Measurements from ENCODE around the gene HNF1B. TPM values are rescaled to one million over a fixed set of nuclear protein-coding genes. Genes with fewer than 3 reads are reported as not detected.

The HNF1B gene, protein sequence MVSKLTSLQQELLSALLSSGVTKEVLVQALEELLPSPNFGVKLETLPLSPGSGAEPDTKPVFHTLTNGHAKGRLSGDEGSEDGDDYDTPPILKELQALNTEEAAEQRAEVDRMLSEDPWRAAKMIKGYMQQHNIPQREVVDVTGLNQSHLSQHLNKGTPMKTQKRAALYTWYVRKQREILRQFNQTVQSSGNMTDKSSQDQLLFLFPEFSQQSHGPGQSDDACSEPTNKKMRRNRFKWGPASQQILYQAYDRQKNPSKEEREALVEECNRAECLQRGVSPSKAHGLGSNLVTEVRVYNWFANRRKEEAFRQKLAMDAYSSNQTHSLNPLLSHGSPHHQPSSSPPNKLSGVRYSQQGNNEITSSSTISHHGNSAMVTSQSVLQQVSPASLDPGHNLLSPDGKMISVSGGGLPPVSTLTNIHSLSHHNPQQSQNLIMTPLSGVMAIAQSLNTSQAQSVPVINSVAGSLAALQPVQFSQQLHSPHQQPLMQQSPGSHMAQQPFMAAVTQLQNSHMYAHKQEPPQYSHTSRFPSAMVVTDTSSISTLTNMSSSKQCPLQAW
- total RNA-seq, result not detected in 2 replicates
- not detected in 2 replicates for polyA plus RNA-seq
- not detected in 2 replicates for polyA plus RNA-seq (2011; cell fraction: cytosol; rRNA removed)
- not detected in 2 replicates for polyA plus RNA-seq (2011; cell fraction: nucleus; rRNA removed)
- polyA plus RNA-seq (2012), result not detected in 2 replicates
- not detected in 2 replicates for polyA minus RNA-seq
- polyA minus RNA-seq (2011; cell fraction: cytosol; rRNA and poly(A)+ RNA removed), result not detected
- polyA minus RNA-seq (2011; cell fraction: nucleus; rRNA and poly(A)+ RNA removed), result not detected in 2 replicates
- Bru-seq, nascent RNA, result not detected
- percentile 2 among the genes with signal in this experiment for BruChase-seq, experiment 1, labeled RNA remaining after a 6-hour chase
- not detected for BruChase-seq, experiment 2, labeled RNA remaining after a 2-hour chase
- long read RNA-seq, result 0 reads

GRCh38 chr17:37744961-37745800, at the start of gene HNF1B:
TSS of gene HNF1B (minus strand) at chr17:37745059. CDS start at chr17:37744884, 175 bp downstream.
- H2AFZ ChIP-seq (ENCODE audit: low read depth, low read length), result no peak within 1 kb of the TSS
- H3K4me2 ChIP-seq (ENCODE audit: insufficient read depth, low read length), result no peak within 1 kb of the TSS
- no peak within 1 kb of the TSS for H3K27ac ChIP-seq (ENCODE audit: insufficient read depth, low read depth, low read length)
- no peaks in the 10 kb centered on the region for H3K36me3 ChIP-seq (ENCODE audit: control insufficient read depth in 2 of 2, extremely low read depth in 1 of 2, insufficient read depth in 2 of 2, low read length in 2 of 2)
- no peaks in the 10 kb centered on the region for H3K9me1 ChIP-seq (replicated peaks; ENCODE audit: control insufficient read depth, extremely low read depth, insufficient read depth, low read length)
- dilution Hi-C loops (cut with MboI; ENCODE audit: extremely low pct_ligation_motif_present, low sequenced_read_pairs) (no loop called here), intact Hi-C loops (cut with micrococcal nuclease) (no loop called here)
- no peak for TF ChIP-seq MYC (IDR thresholded peaks at IDR 0.05; ENCODE audit: low read depth, low read length)
- no peak for TF ChIP-seq POLR2A (IDR thresholded peaks at IDR 0.05; ENCODE audit: low read depth, low read length)
- TF ChIP-seq, protein P1, sequence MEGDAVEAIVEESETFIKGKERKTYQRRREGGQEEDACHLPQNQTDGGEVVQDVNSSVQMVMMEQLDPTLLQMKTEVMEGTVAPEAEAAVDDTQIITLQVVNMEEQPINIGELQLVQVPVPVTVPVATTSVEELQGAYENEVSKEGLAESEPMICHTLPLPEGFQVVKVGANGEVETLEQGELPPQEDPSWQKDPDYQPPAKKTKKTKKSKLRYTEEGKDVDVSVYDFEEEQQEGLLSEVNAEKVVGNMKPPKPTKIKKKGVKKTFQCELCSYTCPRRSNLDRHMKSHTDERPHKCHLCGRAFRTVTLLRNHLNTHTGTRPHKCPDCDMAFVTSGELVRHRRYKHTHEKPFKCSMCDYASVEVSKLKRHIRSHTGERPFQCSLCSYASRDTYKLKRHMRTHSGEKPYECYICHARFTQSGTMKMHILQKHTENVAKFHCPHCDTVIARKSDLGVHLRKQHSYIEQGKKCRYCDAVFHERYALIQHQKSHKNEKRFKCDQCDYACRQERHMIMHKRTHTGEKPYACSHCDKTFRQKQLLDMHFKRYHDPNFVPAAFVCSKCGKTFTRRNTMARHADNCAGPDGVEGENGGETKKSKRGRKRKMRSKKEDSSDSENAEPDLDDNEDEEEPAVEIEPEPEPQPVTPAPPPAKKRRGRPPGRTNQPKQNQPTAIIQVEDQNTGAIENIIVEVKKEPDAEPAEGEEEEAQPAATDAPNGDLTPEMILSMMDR (IDR thresholded peaks at IDR 0.05; ENCODE audit: extremely low read depth in 1 of 2, insufficient read depth in 1 of 2, low read depth in 1 of 2, low read length in 2 of 2), result no peak
- no peak for TF ChIP-seq FOS (IDR thresholded peaks at IDR 0.05; ENCODE audit: borderline replicate concordance, insufficient read depth, low read length)
- no peak for TF ChIP-seq GATA2 (IDR thresholded peaks at IDR 0.05; ENCODE audit: insufficient read depth, insufficient read length, low read depth, low read length)
- TF ChIP-seq JUN (IDR thresholded peaks at IDR 0.05; ENCODE audit: borderline replicate concordance, insufficient read depth, insufficient read length, low read depth), result no peak
- TF ChIP-seq POLR2AphosphoS5 (IDR thresholded peaks at IDR 0.05; ENCODE audit: insufficient read depth, low read depth, low read length), result no peak
- TF ChIP-seq EZH2 (IDR thresholded peaks at IDR 0.05; ENCODE audit: borderline replicate concordance, low read depth, low read length, severe bottlenecking), result peak; percentile 10
- no peak for DNase-seq (ENCODE audit: low read depth, low spot score)
- CTCF ChIA-PET, result interaction anchor here (0.8 to 1.2 kb wide), 3 partner anchors 23 to 25 kb away, joined by 3 to 5 read pairs (median 4); no protein-coding TSS in a partner anchor
- no peaks in the 10 kb centered on the region for H3K79me2 ChIP-seq (ENCODE audit: control insufficient read depth, insufficient read depth, low read length)
- H3K9ac ChIP-seq (replicated peaks; ENCODE audit: extremely low read depth, insufficient read depth, low read length), result no peak within 1 kb of the TSS
- POLR2A ChIA-PET, result no interaction called here
- H3K27me3 ChIP-seq (ENCODE audit: control insufficient read depth in 2 of 2, insufficient read depth in 2 of 2, low read length in 2 of 2), result peaks cover 69 to 88% of the 10 kb centered on the region in 2 experiments
- no peaks in the 10 kb centered on the region for H4K20me1 ChIP-seq (replicated peaks; ENCODE audit: control insufficient read depth, extremely low read depth, insufficient read depth, low read length)
- FAIRE-seq, result no peak
- H3K4me1 ChIP-seq (ENCODE audit: control insufficient read depth, extremely low read depth, insufficient read depth, low read length), result peaks cover 5% of the 10 kb centered on the region
- no peaks in the 10 kb centered on the region for H3K9me3 ChIP-seq (replicated peaks; ENCODE audit: control insufficient read depth, insufficient read depth, low read length)
- BruUV-seq (replicated peaks), result no TSS peak
- H3K4me3 ChIP-seq (replicated peaks in 1 of 3; ENCODE audit: insufficient read depth in 1 of 3, low read depth in 1 of 3, low read length in 3 of 3), result no peak within 1 kb of the TSS

All from endothelial cell of umbilical vein (primary cell).